ENCODE measurements around the gene FXYD6. TPM values are rescaled to one million over a fixed set of nuclear protein-coding genes. Genes with fewer than 3 reads are reported as not detected.

FXYD6 gene
- total and polyA plus RNA-seq, 3 donors from 2014 or later, result 186 to 439 (median 191) TPM

GRCh38 chr11:117884994-117885393, 8.5 kb upstream of the FXYD6 start:
- H3K4me3 ChIP-seq, result no peak overlapping the region
- peak overlapping the region; percentile 56 to 78 for H3K27ac ChIP-seq
- peak; percentile 61 for DNase-seq
- H3K36me3 ChIP-seq (ENCODE audit: low read depth, missing control alignments), result no peaks in the 10 kb centered on the region
- H3K9me3 ChIP-seq, result no peaks in the 10 kb centered on the region
- H3K4me1 ChIP-seq, result peaks cover 34% of the 10 kb centered on the region
- H3K27me3 ChIP-seq, result no peaks in the 10 kb centered on the region
- 48 to 49% methylated on average over 7 of the region's 7 CpGs for WGBS, 2 donors
- intact Hi-C loops (cut with DNase I; ENCODE audit: low total_unique reads), result no loop called here
- TF ChIP-seq, protein P1, sequence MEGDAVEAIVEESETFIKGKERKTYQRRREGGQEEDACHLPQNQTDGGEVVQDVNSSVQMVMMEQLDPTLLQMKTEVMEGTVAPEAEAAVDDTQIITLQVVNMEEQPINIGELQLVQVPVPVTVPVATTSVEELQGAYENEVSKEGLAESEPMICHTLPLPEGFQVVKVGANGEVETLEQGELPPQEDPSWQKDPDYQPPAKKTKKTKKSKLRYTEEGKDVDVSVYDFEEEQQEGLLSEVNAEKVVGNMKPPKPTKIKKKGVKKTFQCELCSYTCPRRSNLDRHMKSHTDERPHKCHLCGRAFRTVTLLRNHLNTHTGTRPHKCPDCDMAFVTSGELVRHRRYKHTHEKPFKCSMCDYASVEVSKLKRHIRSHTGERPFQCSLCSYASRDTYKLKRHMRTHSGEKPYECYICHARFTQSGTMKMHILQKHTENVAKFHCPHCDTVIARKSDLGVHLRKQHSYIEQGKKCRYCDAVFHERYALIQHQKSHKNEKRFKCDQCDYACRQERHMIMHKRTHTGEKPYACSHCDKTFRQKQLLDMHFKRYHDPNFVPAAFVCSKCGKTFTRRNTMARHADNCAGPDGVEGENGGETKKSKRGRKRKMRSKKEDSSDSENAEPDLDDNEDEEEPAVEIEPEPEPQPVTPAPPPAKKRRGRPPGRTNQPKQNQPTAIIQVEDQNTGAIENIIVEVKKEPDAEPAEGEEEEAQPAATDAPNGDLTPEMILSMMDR (IDR thresholded peaks at IDR 0.05), result no peak
- TF ChIP-seq POLR2A (IDR thresholded peaks at IDR 0.05), result no peak

- 88 to 93% methylated on average over 3 of the region's 3 CpGs for WGBS, 2 donors
- H3K36me3 ChIP-seq (ENCODE audit: low read depth, missing control alignments), result no peaks in the 10 kb centered on the region
- peak; percentile 10 for DNase-seq
- peaks cover 26% of the 10 kb centered on the region for H3K4me1 ChIP-seq
- TF ChIP-seq, protein P1 (IDR thresholded peaks at IDR 0.05), result no peak
- no peak for TF ChIP-seq POLR2A (IDR thresholded peaks at IDR 0.05)
- no peaks in the 10 kb centered on the region for H3K9me3 ChIP-seq
- intact Hi-C loops (cut with DNase I; ENCODE audit: low total_unique reads), result no loop called here
- H3K27ac ChIP-seq, result no peak overlapping the region
- H3K4me3 ChIP-seq, result no peak overlapping the region
- H3K27me3 ChIP-seq, result no peaks in the 10 kb centered on the region
Observed at GRCh38 chr11:117883063-117883462, 6.6 kb upstream of the FXYD6 start.

DNA sequence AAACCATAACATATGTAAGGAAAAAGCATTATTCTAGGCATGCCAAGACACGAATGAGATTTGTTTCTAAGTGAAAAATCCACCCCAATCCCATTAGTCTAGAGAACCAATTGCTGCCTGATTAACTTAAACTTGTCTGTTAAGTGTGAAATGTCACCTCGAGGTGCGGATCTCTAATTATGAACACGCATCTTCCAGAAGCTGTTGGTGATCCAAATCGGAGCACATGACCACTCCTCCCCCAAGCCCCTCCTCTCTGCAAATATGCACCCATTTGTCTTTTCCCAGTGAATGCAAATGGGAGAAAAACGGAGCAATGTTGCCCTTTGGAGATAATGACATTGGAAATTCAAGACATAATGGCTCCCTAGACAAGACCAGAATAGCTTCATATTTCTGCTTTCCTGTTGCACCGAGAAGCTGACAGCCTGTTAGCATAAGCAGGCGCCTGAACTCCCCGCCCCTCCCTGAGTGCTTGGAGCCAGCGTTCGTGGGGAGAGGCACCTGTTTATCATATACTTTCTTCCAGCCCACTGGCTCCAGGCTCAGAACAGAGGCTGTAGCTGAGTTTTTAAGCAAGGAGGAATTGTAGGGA, 6.0 kb upstream of the FXYD6 start:
- no peak for DNase-seq
- Histone ChIP-seq H3K4me3 (no peak overlapping the region), H3K4me1 (peaks cover 27% of the 10 kb centered on the region), H3K36me3 (ENCODE audit: low read depth, missing control alignments) (no peaks in the 10 kb centered on the region), H3K27ac (no peak overlapping the region), H3K27me3 (no peaks in the 10 kb centered on the region), H3K9me3 (no peaks in the 10 kb centered on the region)
- WGBS, 2 donors, result 70% methylated on average over 11 of the region's 11 CpGs
- intact Hi-C loops (cut with DNase I; ENCODE audit: low total_unique reads), result no loop called here
- TF ChIP-seq, protein P1 (IDR thresholded peaks at IDR 0.05), result no peak
- no peak for TF ChIP-seq POLR2A (IDR thresholded peaks at IDR 0.05)

DNA sequence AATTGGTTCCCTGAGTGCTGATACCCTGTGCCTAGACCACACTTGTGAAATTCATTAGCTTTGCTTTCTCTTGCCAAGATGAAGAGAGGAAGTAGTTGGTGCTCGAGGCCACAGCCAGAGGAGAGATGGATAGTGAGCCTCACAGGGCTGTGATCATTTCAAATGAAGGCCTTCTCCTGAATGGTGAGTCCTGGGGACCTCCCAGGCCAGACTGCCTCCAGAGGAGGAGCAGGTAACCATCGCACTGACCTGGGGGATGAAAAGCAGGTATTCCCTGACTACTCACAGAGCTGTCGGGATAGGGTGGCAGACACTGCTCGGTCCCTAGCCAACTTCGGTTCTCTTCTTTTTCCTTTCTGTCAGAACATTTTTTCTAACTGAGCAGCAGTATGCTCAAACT, 4.8 kb upstream of the FXYD6 start:
- H3K4me3 ChIP-seq, result no peak overlapping the region
- TF ChIP-seq, protein P1 (IDR thresholded peaks at IDR 0.05), result no peak
- no peaks in the 10 kb centered on the region for H3K27me3 ChIP-seq
- H3K36me3 ChIP-seq (ENCODE audit: low read depth, missing control alignments), result no peaks in the 10 kb centered on the region
- no peak for DNase-seq
- H3K4me1 ChIP-seq, result peaks cover 24% of the 10 kb centered on the region
- no peak overlapping the region for H3K27ac ChIP-seq
- no peaks in the 10 kb centered on the region for H3K9me3 ChIP-seq
- intact Hi-C loops (cut with DNase I; ENCODE audit: low total_unique reads), result no loop called here
- WGBS, 2 donors, result 80 to 82% methylated on average over 5 of the region's 5 CpGs

Measured in testis (tissue), 3 donors.